ENCODE data around the gene LCN1. TPM values are rescaled to one million over a fixed set of nuclear protein-coding genes. Genes with fewer than 3 reads are reported as not detected.
"Not testable (repeated sequence)": the region's sequence is repeated elsewhere in the genome, so short reads cannot be mapped to it uniquely, and the experiment has no call there.

LCN1 gene
- total and polyA plus RNA-seq, 2 of the 8 experiments (the other 6 are each of a cell fraction or from before 2014, with no cell fraction given): not detected

GRCh38 chr9:135535631-135536030 is 14.4 kb downstream of the LCN1 start:
- H3K14ac ChIP-seq (ENCODE audit: insufficient read length); H3K27me3 ChIP-seq (replicated peaks in 1 of 4; ENCODE audit: control insufficient read depth in 3 of 4, extremely low read depth in 1 of 4, insufficient read depth in 3 of 4, low read length in 3 of 4); H3K9ac ChIP-seq (replicated peaks in 1 of 4; ENCODE audit: extremely low read depth in 1 of 4, low read depth in 3 of 4, low read length in 3 of 4); FAIRE-seq; H2BK15ac ChIP-seq (ENCODE audit: low read length); H3K79me2 ChIP-seq (ENCODE audit: control insufficient read depth in 1 of 2, insufficient read depth in 2 of 2, low read length in 2 of 2); H2AFZ ChIP-seq (ENCODE audit: low read length); H3K9me3 ChIP-seq (ENCODE audit: insufficient read depth in 2 of 2, low read depth in 1 of 2, low read length in 1 of 2); H3K4me3 ChIP-seq (ENCODE audit: extremely low read depth in 1 of 4, insufficient read depth in 2 of 4, low read depth in 3 of 4, low read length in 4 of 4); H3K4me1 ChIP-seq (replicated peaks in 1 of 4; ENCODE audit: control insufficient read depth in 3 of 4, insufficient read depth in 4 of 4, low read length in 3 of 4); H3K27ac ChIP-seq (ENCODE audit: low read depth, low read length); H3K56ac ChIP-seq (replicated peaks; ENCODE audit: insufficient read length, low read depth, low read length); POLR2A ChIA-PET (ENCODE audit: partially characterized antibody); H3K23ac ChIP-seq (ENCODE audit: insufficient read length); H4K5ac ChIP-seq (ENCODE audit: insufficient read length, low read depth, low read length); H3K23me2 ChIP-seq (ENCODE audit: low read depth, low read length); DNase-seq (ENCODE audit: low read depth in 1 of 2, low spot score in 2 of 2); H2AK5ac ChIP-seq (ENCODE audit: low read depth, low read length); H3K18ac ChIP-seq (ENCODE audit: extremely low read depth, low read length); H3K4me2 ChIP-seq (ENCODE audit: insufficient read depth in 1 of 2, low read depth in 2 of 2, low read length in 2 of 2); H3K36me3 ChIP-seq (ENCODE audit: control insufficient read depth in 2 of 4, insufficient read depth in 4 of 4, low read length in 3 of 4); H4K91ac ChIP-seq (replicated peaks; ENCODE audit: insufficient read length, low read length); H2BK5ac ChIP-seq (ENCODE audit: low read depth, low read length); H2BK120ac ChIP-seq (replicated peaks; ENCODE audit: low read depth, low read length); H2BK20ac ChIP-seq (ENCODE audit: low read length); H4K20me1 ChIP-seq (replicated peaks in 1 of 2; ENCODE audit: control insufficient read depth in 1 of 2, insufficient read depth in 2 of 2, low read length in 2 of 2); H4K8ac ChIP-seq (ENCODE audit: extremely low read depth, insufficient read depth, low read length); H3K79me1 ChIP-seq (ENCODE audit: low read depth, low read length); H3K4ac ChIP-seq (replicated peaks; ENCODE audit: insufficient read length, low read depth, low read length); H2BK12ac ChIP-seq (ENCODE audit: low read depth, low read length): not testable (repeated sequence)
- CTCF ChIA-PET (ENCODE audit: partially characterized antibody): interaction anchor here (2.9 kb wide), 1 partner anchor 30 kb away, joined by 8 read pairs; no protein-coding TSS in a partner anchor
- whole genome bisulfite sequencing, 2 experiments (ENCODE audit: extremely low coverage in 1 of 2, insufficient coverage in 1 of 2, insufficient read length in 1 of 2, insufficient replicate concordance in 2 of 2, low coverage in 1 of 2, low lambda C conversion rate in 2 of 2, missing lambda C conversion rate in 1 of 2): 89% methylated on average over 11 of the region's 13 CpGs; no CpG with 5 or more reads in 1 of the 2 experiments

Data from H1 (cell line).